HG03039 (cell line): ENCODE results near the gene ZCCHC24.

Experiments
- ATAC-seq: cut with Tn5 transposase; IDR thresholded peaks from one replicate; pipeline ENCODE4 v1.9.1; 2021; ENCODE audit warnings: mild to moderate bottlenecking, moderate library complexity; ENCODE audit not compliant: unreplicated experiment

ZCCHC24 gene

GRCh38 chr10:79445161-79445976 lies at the start of gene ZCCHC24:
TSS of gene ZCCHC24 (minus strand) at chr10:79445624. CDS start at chr10:79445440, 184 bp downstream.
- peak; percentile 94 for ATAC-seq

DNA sequence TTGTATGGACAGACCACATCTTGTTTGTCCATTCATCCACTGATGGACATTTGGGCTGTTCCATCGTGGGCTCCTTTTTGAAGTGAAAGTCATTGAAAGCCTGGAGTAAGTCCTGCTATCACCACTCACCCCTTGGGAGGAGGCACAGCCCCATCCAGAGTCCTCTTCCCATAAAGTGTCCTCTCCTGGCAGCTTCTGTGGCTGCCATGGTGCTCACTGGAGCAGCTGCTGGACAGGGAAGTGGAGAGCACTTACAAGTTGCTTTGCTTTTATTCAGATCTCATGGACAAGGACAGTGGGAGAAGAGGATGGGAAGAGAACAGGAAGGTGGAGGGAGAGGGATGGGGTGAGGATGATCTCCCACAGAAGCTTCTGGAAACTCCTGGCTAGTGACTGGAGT lies 48.4 kb upstream of the ZCCHC24 start:
- no peak for ATAC-seq

DNA sequence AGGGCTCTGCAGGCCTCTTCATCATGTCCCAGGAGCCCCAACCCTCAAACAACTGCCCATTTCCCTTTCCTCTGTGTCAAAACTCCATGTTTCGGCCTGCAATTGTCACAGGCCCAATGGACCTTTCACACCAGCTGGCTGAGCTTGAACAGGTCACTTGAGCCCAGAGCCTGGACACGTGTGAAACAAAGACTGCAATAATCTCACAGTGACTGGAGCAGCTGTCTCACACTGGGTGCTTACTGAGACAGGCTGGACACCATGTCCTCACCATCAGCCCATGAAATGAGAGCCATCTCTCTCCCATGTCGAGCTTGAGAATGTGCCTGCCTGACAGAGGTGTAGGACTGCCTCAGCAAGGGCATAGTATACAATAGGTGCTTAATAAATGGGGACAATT lies 47.4 kb upstream of the ZCCHC24 start:
- no peak for ATAC-seq

DNA sequence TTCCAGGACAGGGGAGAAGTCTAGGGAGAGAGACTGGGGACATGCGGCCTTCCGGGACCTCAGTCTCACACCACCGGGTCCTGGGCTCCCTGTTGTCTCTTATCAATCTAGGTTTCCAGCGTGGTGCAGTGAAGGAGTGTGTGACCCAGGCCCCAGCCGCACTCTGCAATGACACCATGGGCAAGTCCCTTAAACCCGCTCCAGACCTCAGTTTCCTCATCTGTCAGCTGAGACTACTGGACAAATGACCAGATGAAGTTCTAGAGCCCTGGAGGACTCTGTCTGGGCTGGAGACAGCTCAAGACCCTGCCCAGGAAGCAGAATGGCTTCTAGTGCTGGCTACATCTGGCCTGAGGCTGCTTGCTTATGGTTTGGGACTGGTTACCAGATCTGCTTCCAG lies 46.8 kb upstream of the ZCCHC24 start:
- no peak for ATAC-seq

DNA sequence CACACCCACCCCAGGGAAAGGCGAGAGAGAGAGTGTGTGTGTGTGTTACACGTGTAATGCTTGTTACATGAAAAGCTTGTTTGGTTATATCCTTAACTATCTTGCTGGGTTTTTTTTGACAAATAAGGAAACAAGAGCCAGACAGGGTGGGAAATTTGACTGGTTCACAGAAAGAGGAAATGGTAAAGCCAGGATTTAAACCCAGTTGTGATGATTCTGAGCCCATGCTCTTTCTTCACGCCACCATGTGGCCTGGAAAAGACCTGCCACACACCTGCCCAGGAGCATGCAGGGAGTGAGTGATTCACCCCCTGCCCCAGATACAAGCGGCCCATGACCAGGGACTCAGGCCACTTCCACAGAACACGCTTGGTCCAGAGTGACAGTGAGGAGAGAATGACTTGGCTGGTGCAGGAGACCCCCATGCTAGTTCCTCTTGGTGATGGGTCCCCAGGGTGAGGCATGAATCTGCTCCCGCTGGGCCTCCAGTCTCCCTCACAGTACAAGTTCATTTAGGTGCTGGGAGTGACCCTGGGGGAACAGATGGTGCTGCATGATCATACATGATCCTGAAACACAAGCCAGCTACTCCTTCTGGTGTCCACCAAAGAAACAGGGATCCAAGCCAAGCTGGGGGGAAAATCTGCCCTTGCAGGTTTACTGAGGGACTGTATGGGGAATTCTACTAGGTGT lies 45.9 kb upstream of the ZCCHC24 start:
- no peak for ATAC-seq

- no peak for ATAC-seq
Measured at GRCh38 chr10:79490400-79491142, 45.1 kb upstream of the ZCCHC24 start.

DNA sequence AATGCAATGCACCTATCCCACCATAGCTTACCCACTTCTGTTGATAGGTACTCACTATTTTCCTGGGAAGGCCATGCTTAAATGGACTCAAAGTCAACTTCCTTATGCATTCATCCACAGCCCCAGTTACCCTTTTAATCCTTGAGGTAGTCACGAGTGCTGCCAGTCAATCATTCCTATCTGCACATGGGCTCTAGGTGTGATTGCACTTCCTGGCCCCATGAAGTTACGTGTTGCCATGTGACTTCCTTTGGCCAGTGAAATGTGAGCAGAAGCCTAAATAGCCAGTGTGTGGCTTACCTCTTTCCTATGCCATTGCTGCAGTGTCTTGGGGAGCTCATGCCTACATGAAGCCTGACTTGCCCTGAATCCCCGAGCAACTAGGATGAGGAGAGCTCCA lies 43.4 kb upstream of the ZCCHC24 start:
- ATAC-seq, result no peak

DNA sequence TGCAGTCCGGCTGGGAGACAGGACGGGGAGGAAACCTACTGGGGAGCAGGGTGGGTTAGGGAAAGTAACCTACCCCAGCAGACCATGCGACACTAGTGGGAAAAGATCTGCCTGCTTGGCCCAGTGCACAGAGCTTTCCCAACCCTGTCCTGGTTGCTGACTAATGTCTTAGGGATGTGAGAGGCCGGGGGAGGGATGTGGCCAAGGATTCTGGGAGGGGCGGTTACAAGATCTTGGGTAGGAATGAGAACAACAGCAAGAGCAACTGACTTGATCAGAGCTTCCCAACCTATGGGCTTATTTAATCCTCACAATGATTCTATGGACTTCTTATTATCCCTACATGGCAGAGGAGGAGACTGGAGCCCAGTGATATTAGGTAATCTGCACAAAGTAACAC lies 42.9 kb upstream of the ZCCHC24 start:
- ATAC-seq, result no peak

DNA sequence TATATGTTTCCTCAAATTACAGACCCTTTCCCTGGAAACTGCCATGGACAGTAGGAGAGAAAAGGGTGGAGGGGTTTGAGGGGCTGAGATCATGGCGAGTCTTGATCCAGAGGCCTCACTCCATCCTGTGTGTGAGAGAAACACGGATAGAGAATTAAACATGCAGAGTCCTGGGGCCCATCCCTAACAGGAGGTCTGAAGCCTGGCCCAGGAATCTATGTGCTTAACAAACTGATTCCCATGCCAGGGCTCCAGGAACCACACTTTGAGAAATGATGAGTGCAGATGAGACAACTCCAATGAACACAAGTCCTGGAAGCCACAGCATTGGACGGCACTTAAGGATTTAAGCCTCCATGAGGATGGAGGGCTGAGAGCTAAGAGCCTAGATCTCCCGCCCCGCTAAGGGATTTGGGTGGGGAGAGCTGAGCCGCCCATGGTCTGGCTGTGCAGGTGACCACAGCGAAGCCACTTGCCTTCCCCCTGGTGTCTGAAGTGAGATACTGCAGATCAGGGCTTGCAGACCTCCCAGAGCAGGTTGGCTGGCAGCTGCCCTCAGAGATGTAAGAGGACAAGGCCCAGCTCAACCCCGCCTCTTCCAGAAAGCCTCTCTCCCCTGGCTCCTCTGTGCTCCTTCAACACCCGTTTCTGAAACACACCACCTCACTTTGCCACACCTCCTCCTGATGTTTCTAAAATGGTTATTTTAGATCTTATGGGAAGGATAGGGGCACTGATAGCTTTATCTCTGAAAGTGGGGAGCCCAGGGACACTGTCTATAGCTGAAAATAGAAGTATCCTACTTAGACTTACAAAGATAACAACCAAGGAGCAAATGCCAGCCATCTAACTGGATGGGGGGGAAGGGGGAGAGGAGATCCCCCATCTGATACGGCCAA lies 42.1 kb upstream of the ZCCHC24 start:
- ATAC-seq, result peak; percentile 63

DNA sequence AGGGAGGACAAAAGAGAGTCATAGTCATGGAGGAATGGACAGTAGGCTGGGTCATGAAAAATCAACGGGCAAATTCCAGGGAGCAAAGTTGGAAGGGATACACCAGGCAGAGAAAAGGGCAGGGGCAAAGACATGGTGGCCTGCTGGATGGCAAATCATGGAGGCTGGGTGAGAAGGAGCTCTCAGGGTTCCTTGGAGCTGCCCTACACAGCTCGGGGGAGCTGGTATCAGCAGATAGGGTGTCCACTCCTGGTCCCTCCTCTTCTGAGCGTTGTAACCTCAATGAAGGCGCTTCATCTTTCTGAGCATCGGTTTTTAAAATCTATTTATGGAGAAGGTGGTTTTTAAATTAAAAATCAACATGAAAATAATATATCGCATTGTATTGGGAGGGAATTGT lies 39.1 kb upstream of the ZCCHC24 start:
- no peak for ATAC-seq

- no peak for ATAC-seq
Measured at GRCh38 chr10:79483948-79484347, 38.5 kb upstream of the ZCCHC24 start.

GRCh38 chr10:79483299-79483698 lies 37.9 kb upstream of the ZCCHC24 start:
- ATAC-seq, result no peak

DNA sequence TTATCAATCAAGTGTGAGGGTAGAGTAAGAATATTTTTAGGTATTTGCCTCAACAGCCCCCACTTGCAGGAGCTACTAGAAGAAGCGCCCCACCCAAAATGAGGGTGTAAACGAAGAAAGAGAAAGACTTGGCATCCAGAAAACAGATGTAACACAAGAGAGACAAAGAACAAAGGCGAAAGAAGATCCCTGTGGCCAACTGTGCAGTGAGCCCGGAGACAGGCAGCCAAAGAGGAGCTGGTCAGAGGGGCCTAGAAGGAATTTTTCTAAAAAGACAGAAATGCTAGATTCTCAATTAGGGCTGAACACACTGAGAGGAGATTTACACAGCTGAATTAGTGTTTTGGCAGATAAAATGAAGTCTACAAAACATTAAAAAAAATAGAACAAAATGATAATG lies 37.3 kb upstream of the ZCCHC24 start:
- no peak for ATAC-seq

DNA sequence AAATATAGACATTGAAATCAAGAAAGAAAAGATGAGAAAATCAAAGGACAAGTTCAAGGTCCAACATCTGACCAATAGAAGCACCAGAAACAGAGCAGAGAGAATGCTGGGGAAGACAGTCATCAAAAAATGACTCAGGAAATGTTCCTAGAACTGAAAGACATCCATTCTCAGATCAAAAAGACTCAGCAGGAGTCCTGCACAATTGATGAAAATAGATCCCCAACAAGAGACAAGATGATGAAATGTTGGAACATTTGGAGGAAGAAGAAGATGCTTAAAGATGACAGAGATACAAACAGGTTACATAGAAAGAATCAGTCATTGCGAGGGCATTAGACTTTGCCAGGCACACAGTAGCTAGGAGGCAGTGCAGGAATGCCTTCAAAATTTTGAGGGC lies 36.9 kb upstream of the ZCCHC24 start:
- no peak for ATAC-seq

DNA sequence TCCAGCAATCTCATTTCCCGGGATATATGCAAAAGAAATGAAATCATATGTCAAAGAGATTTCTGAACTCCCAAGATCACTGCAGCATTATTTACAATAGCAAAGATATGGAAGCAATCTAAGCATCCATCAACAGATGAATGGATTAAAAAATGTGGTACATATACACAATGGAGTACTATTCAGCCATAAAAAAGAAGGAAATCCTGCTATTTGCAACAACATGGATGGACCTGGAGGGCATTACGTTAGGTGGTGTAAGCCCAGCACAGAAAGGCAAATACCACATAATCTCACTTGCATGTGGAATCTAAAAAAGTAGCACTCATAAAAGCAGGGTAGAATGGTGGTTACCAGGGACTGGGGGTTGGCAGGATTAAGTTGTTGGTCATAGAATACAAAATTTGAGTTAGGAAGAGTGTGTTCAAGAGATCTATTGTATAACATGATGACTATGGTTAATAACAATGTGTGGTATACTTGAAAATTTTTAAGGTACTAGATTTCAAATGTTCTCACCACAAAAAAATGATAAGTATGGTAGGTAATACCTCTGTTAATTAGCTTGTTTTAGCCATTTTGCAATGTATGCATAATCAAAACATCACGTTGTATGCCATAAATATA lies 34.0 kb upstream of the ZCCHC24 start:
- ATAC-seq, result no peak

DNA sequence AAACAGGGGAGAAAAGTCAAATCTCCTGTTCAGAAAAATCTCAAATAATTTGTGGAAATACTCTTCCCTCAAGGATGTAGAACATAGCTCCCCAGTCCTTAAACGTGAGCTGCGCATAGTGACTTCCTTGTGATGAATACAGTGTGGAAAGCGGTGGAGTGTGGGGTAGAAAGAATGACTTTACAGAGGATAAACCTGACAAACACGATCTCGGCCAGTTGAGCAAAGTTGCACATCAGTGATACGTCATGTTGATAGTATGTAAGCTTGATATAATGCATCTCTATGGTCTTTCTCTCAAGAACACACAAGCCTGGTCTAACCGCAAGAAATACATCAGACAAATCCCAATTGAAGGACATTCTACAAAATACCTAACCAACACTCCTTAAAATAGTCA lies 32.0 kb upstream of the ZCCHC24 start:
- no peak for ATAC-seq

- ATAC-seq, result no peak
Measured at GRCh38 chr10:79476645-79477044, 31.2 kb upstream of the ZCCHC24 start.

DNA sequence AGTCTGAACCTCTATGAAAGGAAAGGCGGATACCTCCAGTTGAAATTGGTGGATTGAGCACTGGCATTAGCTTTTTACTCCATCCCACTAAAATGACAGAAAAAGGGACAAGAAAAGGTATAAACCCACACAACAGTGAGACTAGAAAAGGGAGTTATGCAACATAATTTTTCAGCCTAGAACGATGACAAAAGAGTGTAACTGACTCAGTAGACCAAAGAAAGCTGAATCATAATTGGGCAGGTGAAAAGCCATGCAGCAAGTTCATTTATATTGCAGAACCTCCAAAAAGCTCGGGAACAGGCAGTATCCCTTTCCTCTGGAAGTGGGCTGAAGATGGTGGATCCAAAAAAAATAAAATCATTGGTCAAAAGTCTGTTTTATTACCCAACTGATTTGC lies 30.5 kb upstream of the ZCCHC24 start:
- ATAC-seq, result no peak

- no peak for ATAC-seq
Measured at GRCh38 chr10:79475119-79475653, 29.8 kb upstream of the ZCCHC24 start.

DNA sequence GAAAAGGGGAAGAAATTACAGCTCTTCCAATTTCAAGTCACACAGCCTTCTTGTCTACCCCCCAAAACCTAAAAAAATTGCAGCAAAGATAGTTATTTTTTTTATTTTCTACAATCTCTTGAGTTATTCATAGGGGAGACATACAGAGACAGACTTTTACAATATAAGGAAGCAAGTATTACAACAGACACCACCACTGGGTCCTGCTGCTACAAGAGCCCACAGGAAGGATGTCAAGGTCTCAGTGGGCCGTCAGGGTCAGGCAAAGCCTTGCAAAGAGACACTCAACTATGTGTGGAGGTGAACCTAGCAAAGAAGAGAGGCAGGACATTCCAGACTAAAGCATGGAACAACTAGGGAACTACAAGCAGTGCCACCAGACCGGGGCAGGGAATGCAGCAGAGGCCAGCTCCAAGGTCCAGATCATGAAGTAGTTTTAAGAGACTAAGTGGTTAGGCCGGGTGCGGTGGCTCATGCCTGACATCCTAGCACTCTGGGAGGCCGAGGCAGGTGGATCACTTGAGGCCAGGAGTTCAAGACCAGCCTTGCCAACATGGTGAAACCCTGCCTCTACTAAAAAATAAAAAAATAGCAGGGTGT lies 28.2 kb upstream of the ZCCHC24 start:
- ATAC-seq, result no peak
